Glomerular visceral epithelial cell (primary cell): ENCODE results near the gene ZKSCAN1.

Source experiments
- DNase-seq: peaks from one replicate; pipeline ENCODE4 v3.0.0-alpha.2; 2016; ENCODE audit errors: extremely low spot score

Gene ZKSCAN1

DNA sequence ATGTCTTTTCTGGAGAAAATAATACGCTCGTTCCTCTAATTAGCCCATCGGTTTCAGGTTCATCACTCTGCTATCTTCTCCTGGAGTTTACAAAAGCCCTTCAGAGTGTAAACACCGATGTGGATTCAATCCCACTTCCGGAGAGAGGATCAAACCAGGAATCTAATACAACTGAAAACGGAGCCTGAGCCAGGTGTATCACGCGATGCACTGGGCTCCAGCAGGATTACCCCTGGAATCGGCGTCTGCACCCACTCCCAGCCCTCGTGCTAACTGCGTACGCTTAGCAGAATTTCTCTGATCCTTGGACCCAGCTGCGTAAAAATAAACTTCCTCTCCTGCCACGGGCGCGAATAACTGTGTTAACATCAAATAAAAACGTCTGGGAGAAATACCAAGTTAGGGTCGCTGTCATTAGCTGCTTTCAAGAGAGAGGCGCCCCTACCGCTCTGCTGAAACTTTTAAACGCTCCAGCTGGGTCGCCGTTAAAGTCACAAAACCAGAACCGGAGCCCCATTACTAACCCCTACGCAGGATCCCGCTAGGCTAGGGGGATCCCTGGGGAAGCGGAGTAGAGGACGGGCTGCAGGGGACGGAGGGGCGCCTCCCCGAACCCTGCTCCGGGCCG, 65.6 kb downstream of the ZKSCAN1 start:
- DNase-seq, result no peak

DNA sequence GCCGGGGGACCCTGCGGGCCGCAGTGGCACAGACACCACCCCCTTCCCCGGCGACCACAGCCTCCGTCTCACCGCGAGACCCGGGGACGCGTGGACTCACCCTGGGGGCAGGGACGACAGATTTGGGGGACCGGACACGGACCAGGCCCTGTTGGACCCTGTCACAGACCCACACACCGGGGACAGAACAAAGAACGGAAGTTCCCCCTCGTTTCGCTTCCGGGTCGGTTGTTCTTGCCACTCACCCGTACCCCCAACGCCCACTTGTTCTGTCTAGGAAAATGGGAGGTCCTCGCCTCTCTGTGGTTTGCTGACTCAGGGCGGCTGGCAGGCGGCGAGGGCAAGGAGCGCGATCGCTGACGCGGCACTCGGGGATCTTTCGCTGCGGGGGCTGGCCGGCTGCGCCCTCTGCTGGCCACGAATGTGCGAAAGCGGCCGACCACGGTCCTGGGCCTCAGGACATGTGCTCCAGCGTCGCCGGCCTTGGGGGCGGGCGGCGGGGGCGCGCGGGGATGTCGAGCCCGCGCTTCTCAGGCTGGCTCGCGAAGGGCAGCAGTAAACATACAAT, 66.2 kb downstream of the ZKSCAN1 start, which contains the start of gene ZNF3:
Gene ZNF3, minus strand, starts transcription at position 189 of the 568 bp plus-strand sequence. CDS start 4,366 bp downstream, outside the sequence.
- peak; percentile 98 for DNase-seq

- DNase-seq, result no peak
Observed at GRCh38 chr7:100082978-100083377, 67.6 kb downstream of the ZKSCAN1 start.

- no peak for DNase-seq
Observed at GRCh38 chr7:100085515-100085914, 70.1 kb downstream of the ZKSCAN1 start.

DNA sequence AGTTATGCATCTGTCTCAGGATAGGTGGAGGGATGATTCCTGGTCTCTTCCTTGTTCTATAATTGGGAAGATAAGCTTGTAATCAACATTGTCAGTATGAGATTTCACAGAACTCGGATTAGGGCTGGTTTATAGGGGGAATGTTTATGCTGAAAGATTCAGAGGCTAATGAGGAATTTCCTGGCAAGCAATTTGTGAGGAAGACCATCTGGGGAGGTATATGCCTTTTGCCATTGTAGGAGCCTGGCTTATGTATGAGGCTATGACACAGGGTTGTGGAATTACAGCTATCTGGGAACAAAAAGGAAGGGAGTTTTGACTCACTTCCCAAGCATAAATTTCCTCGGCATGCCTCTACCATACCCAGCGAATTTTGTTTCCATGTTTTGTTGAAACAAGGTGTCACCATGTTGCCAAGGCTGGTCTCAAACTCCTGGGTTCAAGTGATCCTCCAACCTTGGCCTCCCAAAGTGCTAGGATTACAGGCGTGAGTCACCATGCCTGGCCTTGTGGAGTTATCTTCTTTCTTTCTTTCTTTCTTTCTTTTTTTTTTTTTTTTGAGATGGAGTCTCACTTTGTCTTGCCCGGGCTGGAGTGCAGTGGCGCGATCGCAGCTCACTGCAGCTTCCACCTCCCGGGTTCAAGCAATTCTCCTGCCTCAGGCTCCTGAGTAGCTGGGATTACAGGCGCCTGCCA, 71.8 kb downstream of the ZKSCAN1 start:
- DNase-seq, result peak; percentile 72

DNA sequence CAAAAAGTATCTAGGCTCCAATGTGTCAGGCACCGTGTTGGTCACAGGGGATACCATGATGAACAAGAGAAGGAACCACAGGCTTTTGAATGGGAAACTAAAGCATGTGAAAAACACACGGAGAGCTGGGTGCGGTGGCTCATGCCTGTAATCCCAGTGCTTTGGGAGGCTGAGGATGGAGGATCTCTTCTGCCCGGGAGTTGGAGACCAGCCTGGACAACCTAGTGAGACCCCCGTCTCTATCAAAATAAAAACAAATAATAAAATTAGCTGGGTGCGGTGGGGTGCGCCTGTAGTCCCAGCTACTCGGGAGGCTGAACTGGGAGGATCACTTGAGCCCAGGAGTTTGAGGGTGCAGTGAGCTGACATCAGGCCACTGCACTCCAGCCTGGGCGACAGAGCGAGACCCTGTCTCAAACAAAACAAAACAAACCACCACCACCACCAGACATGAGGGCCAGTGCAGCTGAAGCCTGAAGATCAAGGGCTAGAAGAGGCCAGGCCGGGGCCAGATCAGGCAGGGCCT, 72.8 kb downstream of the ZKSCAN1 start:
- no peak for DNase-seq

- peak; percentile 65 for DNase-seq
Observed at GRCh38 chr7:100088621-100089457, 73.4 kb downstream of the ZKSCAN1 start, which contains the start of gene COPS6. Gene COPS6, plus strand, starts transcription at chr7:100088969. Its CDS starts 22 bp downstream, at chr7:100088991.

DNA sequence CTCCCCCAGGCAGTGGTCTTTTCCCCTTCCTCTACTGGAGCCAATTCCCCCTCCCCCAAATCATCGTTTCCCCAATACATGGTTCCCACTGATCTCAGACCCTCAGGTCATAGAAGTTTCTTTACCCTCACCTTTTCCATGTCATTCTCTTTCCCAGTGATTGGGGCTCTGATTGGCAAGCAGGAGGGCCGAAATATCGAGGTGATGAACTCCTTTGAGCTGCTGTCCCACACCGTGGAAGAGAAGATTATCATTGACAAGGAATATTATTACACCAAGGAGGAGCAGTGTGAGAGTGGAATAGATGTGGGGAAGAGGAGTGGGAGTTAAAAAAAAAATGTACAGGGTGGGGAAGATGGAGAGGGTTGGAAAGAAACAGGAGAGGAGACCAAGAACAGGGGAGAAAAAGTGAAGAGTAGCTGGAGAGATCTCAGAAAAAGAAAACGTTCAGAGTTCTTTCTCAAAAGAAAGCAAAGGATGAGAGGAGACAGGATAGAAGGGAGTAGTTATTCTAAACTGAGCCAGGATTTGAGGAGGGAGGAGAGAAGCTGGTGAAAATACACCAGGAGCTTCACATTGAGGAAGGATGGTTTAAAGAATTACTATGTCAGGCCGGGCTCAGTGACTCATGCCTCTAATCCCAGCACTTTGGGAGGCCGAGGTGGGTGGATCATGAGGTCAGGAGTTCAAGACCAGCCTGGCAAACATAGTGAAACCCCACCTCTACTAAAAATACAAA, 74.2 kb downstream of the ZKSCAN1 start:
- peak; percentile 32 for DNase-seq

GRCh38 chr7:100090527-100091410, 75.4 kb downstream of the ZKSCAN1 start:
- no peak for DNase-seq
